VCaP (cell line): ENCODE data around the gene POR.

ENCODE experiments used
- H3K27ac ChIP-seq: fragments of 450-650 bp; 2 replicates; pipeline ENCODE4 v1.5.1; 2017
- TF ChIP-seq, protein P1 (sequence below): fragments of 450-650 bp; conservative IDR thresholded peaks from 2 replicates; pipeline ENCODE4 v1.5.1; 2017; ENCODE audit warnings: mild to moderate bottlenecking, moderate library complexity

Gene POR

DNA sequence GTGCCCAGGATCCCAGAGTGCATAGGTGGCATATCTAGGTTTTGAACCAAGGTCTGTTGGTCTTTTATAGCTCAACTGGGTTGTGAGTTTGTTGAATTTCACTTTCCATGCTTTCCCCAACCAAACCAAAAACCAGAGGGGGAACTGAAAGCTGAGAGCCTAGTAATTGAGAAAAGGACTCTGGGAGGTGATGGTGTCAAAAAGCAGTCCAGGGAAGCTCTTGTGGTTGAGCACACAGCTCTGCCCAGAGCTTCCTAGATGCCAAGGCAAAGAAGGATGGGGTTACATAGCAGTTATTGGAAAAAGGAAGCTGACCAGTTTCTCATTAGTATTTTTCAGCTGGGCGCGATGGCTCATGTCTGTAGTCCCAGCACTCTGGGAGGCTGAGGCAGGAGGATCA, 9.9 kb downstream of the POR start:
- H3K27ac ChIP-seq = no peak overlapping the region
- TF ChIP-seq, protein P1, sequence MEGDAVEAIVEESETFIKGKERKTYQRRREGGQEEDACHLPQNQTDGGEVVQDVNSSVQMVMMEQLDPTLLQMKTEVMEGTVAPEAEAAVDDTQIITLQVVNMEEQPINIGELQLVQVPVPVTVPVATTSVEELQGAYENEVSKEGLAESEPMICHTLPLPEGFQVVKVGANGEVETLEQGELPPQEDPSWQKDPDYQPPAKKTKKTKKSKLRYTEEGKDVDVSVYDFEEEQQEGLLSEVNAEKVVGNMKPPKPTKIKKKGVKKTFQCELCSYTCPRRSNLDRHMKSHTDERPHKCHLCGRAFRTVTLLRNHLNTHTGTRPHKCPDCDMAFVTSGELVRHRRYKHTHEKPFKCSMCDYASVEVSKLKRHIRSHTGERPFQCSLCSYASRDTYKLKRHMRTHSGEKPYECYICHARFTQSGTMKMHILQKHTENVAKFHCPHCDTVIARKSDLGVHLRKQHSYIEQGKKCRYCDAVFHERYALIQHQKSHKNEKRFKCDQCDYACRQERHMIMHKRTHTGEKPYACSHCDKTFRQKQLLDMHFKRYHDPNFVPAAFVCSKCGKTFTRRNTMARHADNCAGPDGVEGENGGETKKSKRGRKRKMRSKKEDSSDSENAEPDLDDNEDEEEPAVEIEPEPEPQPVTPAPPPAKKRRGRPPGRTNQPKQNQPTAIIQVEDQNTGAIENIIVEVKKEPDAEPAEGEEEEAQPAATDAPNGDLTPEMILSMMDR = no peak

DNA sequence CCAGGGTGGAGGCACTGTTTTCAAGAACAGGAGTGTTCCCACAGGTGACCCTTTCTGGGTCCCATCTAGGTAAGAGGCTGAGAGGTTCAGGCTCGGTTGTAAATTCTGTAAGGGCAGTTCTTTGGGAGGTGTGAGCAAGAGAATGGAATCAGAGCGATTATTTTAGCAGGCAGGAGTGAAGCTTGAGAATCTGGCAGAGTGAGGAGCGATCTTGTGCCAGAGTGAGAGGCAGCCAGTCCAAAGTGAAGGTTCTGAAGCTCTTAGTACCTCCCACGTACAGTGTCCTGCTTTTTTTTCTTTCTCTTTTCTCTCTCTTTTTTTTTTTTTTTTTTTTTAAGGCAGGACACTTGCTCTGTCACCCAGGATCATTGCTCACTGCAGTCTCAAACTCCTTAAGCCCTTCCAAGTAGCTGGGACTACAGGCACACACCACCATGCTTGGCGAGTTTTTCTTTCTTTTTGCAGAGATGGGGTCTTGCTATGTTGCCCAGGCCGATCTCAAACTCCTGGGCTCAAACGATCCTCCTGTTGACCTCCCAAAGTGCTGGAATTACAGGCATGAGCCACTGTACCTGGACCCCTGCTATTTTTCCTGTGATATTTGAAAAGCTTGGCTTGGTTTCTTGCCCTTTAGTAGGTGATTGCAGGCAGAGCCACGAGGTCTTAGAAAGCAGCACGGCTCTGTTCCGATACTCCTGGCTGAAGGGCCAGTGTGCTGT, 10.9 kb downstream of the POR start:
- TF ChIP-seq, protein P1 = no peak
- H3K27ac ChIP-seq = no peak overlapping the region

DNA sequence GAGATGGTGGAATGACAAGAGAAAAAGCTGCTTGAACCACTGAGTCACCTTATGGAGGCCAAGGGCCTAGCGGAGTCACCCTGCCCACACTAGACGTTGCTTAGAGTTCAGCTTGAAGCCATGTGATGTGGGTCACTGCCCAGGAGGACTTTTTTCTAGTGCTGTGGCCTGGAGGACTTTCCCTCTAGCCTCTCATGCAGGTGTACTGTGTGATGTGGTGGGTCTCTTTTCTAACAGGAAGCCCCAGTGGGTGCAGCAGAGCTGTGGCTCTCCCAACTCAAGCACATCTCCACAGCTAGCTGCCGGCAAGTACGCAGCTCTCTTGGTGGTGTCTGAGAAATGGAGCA, 13.6 kb downstream of the POR start:
- TF ChIP-seq, protein P1 = no peak
- H3K27ac ChIP-seq = no peak overlapping the region

DNA sequence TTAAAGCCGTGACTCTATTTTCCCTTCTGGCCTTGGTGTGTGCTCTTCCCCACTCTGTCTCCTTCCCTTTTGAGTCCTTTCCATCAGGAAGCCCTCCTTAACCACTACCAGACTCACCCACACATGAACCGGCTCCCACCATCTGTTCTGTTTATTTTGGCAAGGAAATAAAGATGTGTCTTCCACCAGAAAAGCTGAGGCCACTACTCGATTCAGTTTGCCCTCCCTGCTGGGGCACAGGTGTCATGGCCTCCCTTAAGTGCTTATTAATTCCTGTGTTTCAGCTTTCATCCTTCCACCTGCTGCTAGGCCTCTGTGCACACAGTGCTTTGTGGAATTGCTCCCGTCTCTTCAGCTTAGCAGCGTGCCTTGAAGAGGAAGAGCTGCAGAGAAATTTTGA, 16.7 kb downstream of the POR start:
- TF ChIP-seq, protein P1 = no peak
- H3K27ac ChIP-seq = peak overlapping the region; percentile 19; the same call in 1 of the 2 replicates

DNA sequence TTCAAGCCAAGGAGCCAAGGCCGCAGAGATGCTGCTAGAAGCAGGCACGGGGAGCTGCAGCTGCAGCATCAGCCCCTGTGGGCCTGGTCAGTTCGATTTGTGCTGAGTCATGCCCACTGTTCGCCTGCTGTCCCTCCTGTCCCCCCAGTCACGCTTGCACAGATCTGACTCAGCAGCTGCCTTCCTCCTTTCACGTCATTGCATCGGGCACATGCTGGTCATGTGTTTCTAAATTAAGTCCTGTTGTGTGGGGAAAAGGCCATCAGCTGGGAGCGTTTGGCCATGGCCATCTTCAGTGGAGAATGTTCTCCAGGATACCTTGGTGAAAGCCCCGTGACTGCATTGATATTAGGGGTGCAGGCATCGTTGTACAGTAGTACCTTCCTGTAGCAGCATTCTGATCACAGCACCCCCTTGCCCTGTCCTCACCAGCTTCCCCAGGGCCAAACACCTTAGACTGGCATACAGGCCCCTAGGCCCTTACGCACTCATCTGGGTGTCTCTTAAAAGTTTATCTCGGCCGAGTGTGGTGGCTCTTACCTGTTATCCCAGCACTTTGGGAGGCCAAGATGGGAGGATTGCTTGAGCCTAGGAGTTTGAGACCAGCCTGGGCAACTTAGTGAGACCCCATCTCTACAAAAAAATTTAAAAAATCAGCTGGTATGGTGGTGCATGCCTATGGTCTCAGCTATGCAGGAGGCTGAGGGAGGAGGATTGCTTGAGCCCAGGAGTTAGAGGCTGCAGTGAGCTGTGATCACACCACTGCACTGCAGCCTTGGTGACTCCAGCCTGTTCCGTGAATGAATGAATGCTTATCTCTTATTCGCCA, 23.2 kb downstream of the POR start:
- no peak overlapping the region for H3K27ac ChIP-seq
- TF ChIP-seq, protein P1 = no peak

DNA sequence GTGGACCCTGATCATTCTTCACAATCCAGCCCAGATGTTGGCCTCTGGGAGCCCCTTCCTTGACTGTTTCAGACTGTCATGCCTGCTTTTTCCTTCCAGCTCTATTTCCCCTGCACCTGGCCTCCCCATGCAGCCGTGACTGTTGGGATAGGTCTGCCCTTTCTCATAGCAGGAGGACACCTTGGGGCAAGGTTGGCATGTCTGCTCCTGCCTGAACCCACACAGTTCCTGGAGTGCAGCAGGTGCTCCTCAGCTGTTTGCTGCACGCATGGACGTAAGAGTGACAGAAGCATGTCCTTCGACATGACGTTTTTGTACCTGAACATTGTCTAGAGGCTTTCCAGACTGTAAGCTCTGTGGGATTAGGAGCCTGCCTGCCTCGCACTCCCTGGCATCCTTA, 24.0 kb downstream of the POR start:
- H3K27ac ChIP-seq = no peak overlapping the region
- TF ChIP-seq, protein P1 = no peak

DNA sequence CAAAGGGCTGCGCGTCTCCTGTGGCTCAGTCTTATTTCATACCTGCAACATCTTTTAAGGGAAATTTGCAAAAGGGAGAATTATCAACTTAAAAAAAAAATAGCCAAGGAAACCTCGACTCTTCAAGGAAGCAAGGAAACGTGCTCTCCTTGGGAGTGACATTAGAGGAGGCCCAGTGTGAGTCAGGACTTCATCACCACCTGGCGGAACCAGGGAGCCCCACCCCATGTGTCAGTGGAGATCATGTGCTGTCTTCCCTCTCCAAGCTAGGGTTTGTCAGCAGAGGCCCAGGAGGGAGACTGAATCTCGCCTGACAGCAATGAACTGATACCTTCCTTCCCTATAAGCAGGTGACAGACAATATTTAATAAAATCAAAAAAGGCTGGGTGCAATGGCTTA, 28.9 kb downstream of the POR start:
- TF ChIP-seq, protein P1 = no peak
- no peak overlapping the region for H3K27ac ChIP-seq
